Activated CD4-positive, alpha-beta T cell treated with anti-CD3 and anti-CD28 coated beads for 36 hours (primary cell): ENCODE measurements around the gene SLC2A2. TPM values are rescaled to one million over a fixed set of nuclear protein-coding genes. Genes with fewer than 3 reads are reported as not detected.

Source experiments
- ATAC-seq: fragments of 200-7000 bp; cut with Tn5 transposase; one replicate; pipeline ENCODE4 v1.10.0; 2021; ENCODE audit warnings: mild to moderate bottlenecking, moderate library complexity
- CTCF ChIA-PET: fragments of 350-600 bp; sonication (Branson Sonifier 250); formaldehyde crosslinking; loops from one replicate; lab custom pipeline; 2021; ENCODE audit warnings: antibody characterized with exemption; lab: Charles Lee
- POLR2A ChIA-PET: fragments of 350-600 bp; sonication (Branson Sonifier 250); formaldehyde crosslinking; loops from one replicate; lab custom pipeline; 2021; ENCODE audit warnings: antibody characterized with exemption, inconsistent platforms; lab: Charles Lee
- DNase-seq: peaks from one replicate; pipeline ENCODE4 v3.0.0-alpha.2; 2020
- H3K27ac Mint-ChIP-seq: one replicate; pipeline ENCODE4 v1.8.0; 2021; ENCODE audit warnings: mixed read lengths
- H3K27me3 Mint-ChIP-seq: one replicate; pipeline ENCODE4 v1.8.0; 2021; ENCODE audit warnings: mixed read lengths
- H3K36me3 Mint-ChIP-seq: one replicate; pipeline ENCODE4 v1.8.0; 2021; ENCODE audit warnings: low read depth, mixed read lengths
- H3K4me1 Mint-ChIP-seq: one replicate; pipeline ENCODE4 v1.8.0; 2021; ENCODE audit warnings: mixed read lengths
- H3K4me3 Mint-ChIP-seq: one replicate; pipeline ENCODE4 v1.8.0; 2021; ENCODE audit warnings: mild to moderate bottlenecking, moderate library complexity, mixed read lengths
- H3K9me3 Mint-ChIP-seq: one replicate; pipeline ENCODE4 v1.8.0; 2021; ENCODE audit warnings: low read depth, mixed read lengths
- intact Hi-C, 2 experiments: fragments of 100-400 bp; cut with DNase I in 1 of 2; cut with micrococcal nuclease in 1 of 2; formaldehyde crosslinking; loops; one replicate each; pipeline versions ENCODE4 v1.14.2 to v1.15.1; 2022 to 2024; cut with DNase I, micrococcal nuclease
- total RNA-seq, 2 experiments: library from RNA; stranded (reverse); gene quantifications; one replicate each; pipeline ENCODE4 v1.2.3, GENCODE V29; 2021

Gene SLC2A2
- total RNA-seq, 2 experiments from 2014 or later = not detected

GRCh38 chr3:170953736-170954135 is 72.8 kb downstream of the SLC2A2 start:
- POLR2A ChIA-PET = interaction anchor here (0.6 kb wide), 1 partner anchor 11 kb away, joined by 5 read pairs; no protein-coding TSS in a partner anchor
- ATAC-seq (no peak), DNase-seq (no peak)
- Mint-ChIP-seq H3K4me3 (no peak overlapping the region), H3K27me3 (peaks cover 11% of the 10 kb centered on the region), H3K9me3 (no peaks in the 10 kb centered on the region), H3K4me1 (no peaks in the 10 kb centered on the region), H3K36me3 (no peaks in the 10 kb centered on the region), H3K27ac (no peak overlapping the region)
- CTCF ChIA-PET = no interaction called here
- intact Hi-C loops = no loop called here

GRCh38 chr3:170953229-170953628 is 73.3 kb downstream of the SLC2A2 start:
- ChIA-PET CTCF (no interaction called here), POLR2A (interaction anchor here (0.6 kb wide), 1 partner anchor 11 kb away, joined by 5 read pairs; no protein-coding TSS in a partner anchor)
- Mint-ChIP-seq H3K4me3 (no peak overlapping the region), H3K4me1 (no peaks in the 10 kb centered on the region), H3K36me3 (no peaks in the 10 kb centered on the region), H3K27ac (no peak overlapping the region), H3K27me3 (peaks cover 13% of the 10 kb centered on the region), H3K9me3 (no peaks in the 10 kb centered on the region)
- DNase-seq (no peak), ATAC-seq (no peak)
- intact Hi-C loops = no loop called here

- ChIA-PET POLR2A (no interaction called here), CTCF (no interaction called here)
- H3K27ac Mint-ChIP-seq = no peak overlapping the region
- peaks cover 12% of the 10 kb centered on the region for H3K27me3 Mint-ChIP-seq
- no peaks in the 10 kb centered on the region for H3K36me3 Mint-ChIP-seq
- H3K4me3 Mint-ChIP-seq = no peak overlapping the region
- H3K4me1 Mint-ChIP-seq = no peaks in the 10 kb centered on the region
- no peak for ATAC-seq
- intact Hi-C loops = no loop called here
- DNase-seq = no peak
- no peaks in the 10 kb centered on the region for H3K9me3 Mint-ChIP-seq
Observed at GRCh38 chr3:170949211-170949610, 77.3 kb downstream of the SLC2A2 start.

GRCh38 chr3:170947018-170947769 is 79.3 kb downstream of the SLC2A2 start:
- ChIA-PET POLR2A (no interaction called here), CTCF (no interaction called here)
- DNase-seq = no peak
- Mint-ChIP-seq H3K27me3 (peaks cover 16% of the 10 kb centered on the region), H3K36me3 (no peaks in the 10 kb centered on the region), H3K4me1 (no peaks in the 10 kb centered on the region), H3K4me3 (no peak overlapping the region), H3K27ac (no peak overlapping the region), H3K9me3 (peaks cover 3% of the 10 kb centered on the region)
- no peak for ATAC-seq
- intact Hi-C loops = no loop called here

Other genes with a start within 250 kb of the SLC2A2 start
- gene RPL22L1, start 156.5 kb downstream of the SLC2A2 start, total RNA-seq = 100 to 1,000 TPM; 186 to 441 TPM
- gene EIF5A2, start 118.1 kb downstream of the SLC2A2 start, total RNA-seq = 1 to 10 TPM; 4.7 to 5.7 TPM